NCI-H1436 treated with DMSO at 0.1 percent for 48 hours (cell line): ENCODE data around the gene SYNJ2.

Experiments
- DNase-seq: peaks from one replicate; lab custom pipeline; 2025; lab: John Stamatoyannopoulos, UW

SYNJ2 gene

DNA sequence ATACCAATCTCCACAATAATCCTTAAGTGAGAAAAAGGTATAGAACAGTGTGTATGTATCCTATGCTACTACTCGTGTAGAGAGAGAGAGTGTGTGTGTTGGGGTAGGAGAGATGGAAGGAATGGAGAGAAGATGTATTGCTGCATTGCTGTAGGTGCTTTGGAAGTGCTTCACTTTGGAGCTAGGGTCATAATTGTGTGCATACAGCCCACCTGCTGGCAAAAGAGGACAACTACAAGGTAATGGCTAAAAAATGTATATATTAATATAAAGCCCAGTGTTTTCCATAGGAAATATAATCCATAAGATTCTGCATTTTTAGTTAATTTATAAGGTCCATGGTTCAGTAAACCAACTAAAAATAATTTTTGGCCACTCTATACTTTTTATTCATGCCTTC is 150.3 kb downstream of the SYNJ2 start:
- DNase-seq = no peak

DNA sequence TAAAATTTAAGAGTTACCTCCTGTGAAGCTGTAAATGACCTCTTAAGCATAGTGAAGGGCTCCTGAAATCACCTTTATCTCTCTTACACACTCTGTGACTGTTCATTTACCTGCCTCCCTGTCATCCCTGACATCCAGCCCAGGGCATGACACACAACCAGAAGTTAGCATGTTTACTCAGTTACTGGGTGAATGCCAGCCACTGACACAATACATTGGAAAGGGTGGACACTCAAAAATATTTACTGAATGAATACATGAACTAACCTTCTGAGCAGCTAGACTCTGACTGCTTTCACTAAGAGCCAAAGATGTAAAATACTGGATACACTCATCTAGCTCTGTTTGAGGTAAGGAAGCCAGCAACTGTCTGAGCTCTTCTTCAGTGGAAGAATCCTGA is 161.1 kb downstream of the SYNJ2 start:
- no peak for DNase-seq

DNA sequence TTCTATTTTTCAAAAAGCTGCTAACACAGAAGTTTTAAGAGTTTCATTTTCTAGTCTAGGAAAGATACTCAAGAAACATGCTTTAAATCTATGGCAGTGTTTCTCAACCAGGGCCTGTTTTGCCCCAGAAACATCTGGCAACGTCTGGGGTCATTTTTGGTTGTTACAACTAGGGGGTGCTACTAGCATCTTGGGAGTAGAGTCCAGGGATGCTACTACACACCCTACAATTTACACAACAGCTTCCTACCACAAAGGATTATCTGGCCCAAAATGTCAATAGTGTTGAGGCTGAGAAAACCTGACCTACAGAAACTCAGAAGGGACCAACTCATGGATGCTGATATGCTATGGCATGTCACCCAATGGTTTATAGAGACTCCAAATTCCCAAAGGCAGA is 162.0 kb downstream of the SYNJ2 start:
- DNase-seq = no peak
